Jurkat, Clone E6-1 (cell line): ENCODE data around the gene CARS1.

Experiments used
- DNase-seq: peaks from one replicate; pipeline ENCODE4 v3.0.0-alpha.2; 2011; ENCODE audit warnings: low read depth, low spot score
- H3K4me3 ChIP-seq: 2 replicates; pipeline ENCODE4 v1.5.1; 2011; ENCODE audit warnings: mild to moderate bottlenecking, low read length, control low read depth, moderate library complexity

Gene CARS1

DNA sequence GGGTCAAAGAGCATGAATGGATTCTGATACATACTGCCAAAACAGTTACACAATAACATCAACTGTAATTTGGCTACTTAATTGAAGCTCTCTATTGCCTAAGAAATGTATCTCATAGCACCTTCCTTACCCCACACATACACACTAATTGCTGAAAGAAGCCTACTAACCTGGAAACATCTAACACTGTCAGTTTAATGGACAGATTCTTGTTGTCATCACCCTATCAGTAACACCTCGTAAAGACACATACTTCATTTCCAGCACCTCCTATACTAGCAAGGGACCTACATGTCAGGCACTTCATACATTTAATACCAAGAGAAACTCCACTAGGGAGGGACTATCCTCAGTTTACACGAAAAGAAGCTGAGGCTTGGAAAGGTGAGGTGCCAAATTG, 75.0 kb downstream of the CARS1 start:
- H3K4me3 ChIP-seq, result no peak overlapping the region
- no peak for DNase-seq

DNA sequence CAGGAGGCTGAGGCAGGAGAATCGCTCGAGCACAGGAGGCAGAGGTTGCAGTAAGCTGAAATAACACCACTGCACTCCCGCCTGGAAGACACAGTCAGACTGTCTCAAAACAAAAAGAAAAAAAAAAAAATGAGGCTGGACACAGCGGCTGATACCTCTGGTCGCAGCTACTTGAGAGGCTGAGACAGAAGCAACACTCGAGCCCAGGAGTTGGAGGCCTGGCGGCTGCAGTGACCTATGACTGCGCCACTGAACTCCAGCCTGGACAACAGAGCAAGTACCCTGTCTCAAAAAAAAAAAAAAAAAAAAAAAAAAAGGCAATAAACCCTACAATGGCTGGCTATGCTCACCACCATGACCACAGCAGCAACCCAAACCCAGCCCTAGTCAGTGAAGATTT, 76.1 kb downstream of the CARS1 start:
- DNase-seq, result no peak
- H3K4me3 ChIP-seq, result no peak overlapping the region

DNA sequence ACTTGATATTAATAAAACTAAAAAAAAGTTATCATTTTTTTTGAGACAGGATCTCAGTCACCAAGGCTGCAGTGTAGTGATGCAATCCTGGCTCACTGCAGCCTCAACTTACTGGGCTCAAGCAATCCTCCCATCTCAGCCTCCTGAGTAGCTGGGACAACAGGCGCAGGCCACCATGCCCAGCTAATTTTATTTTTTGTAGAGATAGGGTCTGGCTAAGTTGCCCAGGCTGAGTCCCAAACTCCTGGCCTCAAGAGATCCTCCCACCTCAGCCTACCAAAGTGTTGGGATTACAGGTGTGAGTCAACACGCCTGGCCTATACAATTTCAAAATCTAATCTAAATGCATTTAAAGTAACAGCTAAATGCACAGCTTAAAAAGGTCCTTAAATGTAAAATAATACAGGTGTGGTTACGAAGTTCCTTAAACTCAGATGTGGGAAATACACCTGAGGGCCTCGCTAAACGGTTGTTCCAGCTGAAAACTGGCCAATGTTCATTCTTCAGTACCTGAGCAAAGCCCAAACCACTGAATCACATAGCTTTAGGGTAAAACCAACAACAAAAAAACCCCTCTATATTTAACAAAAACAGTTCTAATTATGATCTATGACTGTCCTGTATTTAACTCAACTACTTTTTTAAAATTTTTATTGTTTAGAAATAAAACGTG, 76.9 kb downstream of the CARS1 start:
- DNase-seq, result no peak
- H3K4me3 ChIP-seq, result no peak overlapping the region

DNA sequence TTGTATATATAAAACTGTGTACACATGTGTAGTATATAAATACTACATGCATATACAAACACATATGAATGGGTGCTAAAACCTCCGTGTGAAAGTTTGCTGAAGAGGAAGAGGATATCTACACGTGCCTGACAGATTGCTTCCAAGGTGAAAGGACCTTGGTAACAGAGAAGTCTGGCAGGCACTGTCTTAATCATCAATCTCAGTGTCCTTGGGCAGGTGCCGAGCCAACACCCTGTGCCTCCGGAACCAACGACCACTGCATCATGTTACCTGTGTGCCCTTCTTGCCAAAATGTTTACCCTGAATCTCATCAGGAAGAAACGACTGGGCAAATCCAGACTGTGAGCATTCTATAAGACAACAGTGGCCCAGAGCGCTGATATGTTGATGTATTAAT, 80.1 kb downstream of the CARS1 start:
- DNase-seq, result no peak
- H3K4me3 ChIP-seq, result no peak overlapping the region

DNA sequence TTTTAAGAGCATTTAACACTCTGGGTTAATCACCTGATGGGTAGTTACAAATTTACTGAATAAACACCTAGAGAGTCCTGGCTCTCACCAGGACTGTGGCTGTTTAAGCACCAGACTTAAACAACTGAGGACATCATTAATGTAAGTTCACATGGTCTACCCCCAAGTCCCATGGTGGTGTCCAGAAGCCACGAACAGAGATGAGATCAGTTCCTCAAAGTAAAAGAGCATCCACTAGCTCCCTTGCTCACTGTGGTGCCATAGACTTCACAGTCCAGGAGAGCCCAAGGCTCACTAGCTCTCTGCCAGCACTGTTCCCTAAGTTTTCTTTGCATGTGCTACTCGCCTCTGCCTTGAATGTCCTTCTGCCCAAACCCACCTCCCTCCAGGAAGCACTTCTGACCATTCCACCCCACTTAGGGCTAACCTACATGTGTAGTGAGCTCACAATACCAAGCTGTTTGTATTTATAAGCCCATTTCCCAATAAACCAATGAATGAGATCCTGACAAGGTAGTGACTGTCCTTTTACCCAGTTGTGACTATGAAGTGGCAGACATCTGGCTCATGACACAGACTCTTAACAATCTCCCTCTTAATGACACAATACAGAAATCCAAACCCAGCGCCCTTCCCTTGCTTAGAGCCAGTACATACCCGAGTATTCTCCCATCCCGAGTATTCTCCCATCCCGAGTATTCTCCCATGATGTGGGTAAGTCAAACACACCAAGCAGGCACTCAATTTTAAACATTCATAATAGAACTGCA, 80.7 kb downstream of the CARS1 start:
- DNase-seq, result no peak

DNA sequence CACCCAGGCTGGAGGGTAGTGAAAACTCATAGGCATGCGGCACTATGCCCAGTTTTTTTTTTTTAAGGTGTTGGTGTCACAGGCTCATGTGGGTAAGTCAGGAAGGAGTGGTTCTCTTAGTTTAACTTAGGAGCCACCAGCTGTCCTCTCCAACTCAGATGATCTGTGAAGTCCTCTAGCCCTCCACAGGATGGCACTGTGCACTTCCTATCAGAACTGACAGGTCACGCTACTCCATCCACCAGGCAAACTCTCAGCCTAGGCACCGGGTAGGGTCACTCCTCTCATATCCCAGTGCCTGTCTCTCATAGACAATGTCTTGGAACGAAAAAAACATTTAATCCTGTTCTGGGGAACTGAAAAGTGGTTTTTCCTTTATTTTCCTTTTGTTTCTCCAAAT, 81.6 kb downstream of the CARS1 start:
- no peak overlapping the region for H3K4me3 ChIP-seq
- DNase-seq, result peak; percentile 39

More for the DNA sequence above, 80.7 kb downstream of the CARS1 start:
- H3K4me3 ChIP-seq, result no peak overlapping the region

DNA sequence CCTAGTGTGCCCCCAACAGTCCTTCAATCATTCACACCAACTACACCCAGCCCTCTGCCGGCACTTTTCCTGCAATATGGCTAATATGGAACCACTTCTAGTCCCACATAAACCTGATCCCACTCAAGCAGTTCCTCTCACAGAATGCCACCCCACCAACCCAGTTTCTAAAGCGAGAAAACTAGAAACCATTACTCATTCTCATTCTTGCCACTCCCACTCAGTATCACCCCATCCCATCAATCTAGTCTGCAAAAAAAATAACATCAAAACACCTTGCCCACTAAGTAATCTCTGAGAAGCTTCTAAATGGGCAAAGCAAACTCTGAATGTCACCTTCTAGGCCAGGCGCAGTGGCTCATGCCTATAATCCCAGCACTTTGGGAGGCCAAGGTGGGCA, 83.0 kb downstream of the CARS1 start:
- H3K4me3 ChIP-seq, result no peak overlapping the region
- DNase-seq, result no peak

DNA sequence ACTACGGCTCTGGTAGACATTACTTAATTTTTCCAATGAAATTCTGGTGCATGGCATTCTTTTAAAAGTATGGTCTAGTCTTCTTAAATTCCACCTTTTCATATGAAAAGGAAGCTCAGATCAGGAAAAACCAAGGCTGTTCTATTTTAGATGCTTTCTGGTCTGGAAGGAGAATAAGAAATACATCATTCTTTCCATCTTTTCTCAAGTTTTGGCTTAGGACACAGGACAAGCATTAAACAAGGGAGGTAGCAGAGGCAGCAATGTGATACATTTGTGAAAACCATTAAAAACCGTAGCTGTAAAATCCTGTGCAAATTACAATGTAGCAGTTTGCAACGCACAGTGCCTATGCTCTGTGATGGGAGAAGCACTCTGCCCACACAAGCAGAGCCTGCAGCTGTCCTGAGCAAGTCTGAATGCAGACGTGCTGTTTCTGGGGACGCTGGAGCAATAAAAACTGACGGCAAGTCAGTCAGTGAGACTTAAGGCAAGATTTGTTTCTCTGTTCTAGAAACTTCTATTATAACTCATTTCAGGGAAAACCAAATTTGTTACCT, 88.8 kb downstream of the CARS1 start:
- no peak overlapping the region for H3K4me3 ChIP-seq
- DNase-seq, result no peak

DNA sequence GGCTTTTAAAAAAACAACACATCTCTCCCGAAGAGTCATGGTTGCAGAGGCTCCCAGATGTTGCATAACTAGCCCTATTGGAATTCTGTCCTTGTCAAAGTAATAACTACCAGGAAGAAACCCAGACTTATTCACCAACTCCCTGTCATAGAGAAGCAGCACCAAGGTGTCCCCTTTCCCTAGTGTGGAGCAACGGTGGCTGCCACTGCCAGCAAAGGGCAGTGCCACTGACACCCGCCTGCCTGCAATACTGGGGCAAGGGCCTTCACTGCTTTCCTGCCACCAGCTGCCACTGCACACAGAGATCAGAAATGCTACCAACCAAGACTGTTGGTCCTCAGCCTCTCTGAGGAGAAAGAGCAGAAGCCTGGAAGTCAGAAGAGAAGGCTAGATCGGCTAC, 92.4 kb downstream of the CARS1 start:
- no peak for DNase-seq
- no peak overlapping the region for H3K4me3 ChIP-seq

DNA sequence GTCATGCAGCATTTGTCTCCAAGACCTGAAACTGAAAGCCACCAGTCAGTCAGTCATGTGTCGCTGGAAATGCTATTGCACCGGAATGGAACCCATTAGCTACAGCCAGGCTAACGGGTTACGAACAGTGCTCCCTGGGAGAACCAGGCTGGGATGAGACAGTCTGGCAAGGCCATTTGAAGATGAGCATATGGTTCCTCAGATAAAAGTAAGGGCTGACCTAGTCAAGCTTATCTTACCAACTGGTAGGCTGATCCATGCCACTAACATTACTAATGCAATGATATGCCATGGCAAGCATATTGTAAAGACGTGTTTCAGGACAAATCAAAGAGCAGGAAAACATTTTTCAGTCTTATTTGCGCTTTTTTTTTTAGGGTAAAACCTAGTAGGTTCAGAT, 93.5 kb downstream of the CARS1 start:
- H3K4me3 ChIP-seq, result no peak overlapping the region
- no peak for DNase-seq

DNA sequence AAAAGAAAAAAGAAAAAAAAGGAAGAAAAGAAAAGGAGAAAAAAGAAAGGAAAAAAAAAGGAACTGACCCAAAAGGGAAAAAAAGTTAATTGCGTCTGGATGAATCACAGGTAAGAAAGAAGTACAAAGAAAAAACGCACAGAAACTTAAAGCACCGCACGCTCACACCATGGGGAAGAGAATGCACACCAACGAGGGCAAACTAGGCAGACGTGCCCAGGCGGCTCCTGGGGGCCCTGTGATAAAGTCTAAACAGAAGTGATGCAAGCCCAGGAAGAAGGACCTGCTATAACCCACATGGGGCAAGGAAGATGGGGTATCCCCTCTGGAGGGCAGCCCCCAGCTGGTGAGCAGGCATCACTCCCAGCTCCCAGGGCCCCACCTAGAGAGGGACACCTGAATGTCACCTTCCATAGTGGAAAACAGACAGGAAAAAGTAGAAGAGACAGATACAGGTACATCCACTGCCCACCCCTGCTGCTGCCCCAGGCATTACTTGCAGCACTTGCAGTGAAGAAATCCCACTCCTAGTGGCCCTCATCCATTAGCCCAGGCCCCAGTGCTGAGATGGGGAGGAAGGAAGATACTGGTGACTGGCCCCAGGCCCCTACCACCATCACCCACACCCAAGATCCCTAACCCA, 94.0 kb downstream of the CARS1 start:
- DNase-seq, result no peak
- no peak overlapping the region for H3K4me3 ChIP-seq

DNA sequence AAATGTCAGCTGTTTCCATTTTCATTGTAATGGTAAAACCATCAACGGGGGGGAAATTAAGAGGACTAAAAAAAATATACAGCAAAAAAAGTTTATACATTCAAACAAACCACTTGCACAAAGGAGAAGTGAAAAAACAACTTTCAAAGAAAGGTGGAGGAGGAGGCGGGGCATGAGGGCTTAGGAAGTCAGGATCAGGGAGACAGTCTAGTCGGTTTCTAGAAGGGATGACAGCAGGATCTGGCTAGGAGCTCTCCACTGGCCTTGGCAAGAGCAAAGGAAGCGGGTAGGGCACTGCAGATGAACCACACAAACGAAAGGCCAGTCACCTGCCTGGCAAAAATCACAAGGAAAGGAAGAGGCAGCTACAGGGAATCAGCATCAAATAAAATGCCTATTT, 96.1 kb downstream of the CARS1 start:
- no peak overlapping the region for H3K4me3 ChIP-seq
- no peak for DNase-seq

DNA sequence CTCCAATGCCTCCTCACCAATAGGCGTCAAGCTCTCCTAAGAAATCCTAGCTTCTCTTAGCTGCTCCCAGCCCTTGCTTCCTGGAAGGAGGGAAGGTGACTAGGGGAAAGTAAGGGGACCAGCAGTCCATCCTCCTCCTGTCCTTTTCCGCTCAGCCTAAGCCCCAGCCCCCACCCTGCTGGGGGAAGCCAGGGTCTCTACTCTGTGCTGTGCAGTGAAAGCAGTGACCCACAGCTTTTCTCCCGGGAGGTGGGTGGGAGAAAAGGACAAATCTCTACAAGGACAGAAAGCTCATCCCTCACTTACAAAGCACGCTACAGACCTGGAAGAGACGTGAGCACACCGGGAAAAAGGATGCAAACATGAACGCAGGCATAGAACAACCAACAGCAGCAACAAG, 97.1 kb downstream of the CARS1 start:
- no peak overlapping the region for H3K4me3 ChIP-seq
- no peak for DNase-seq

DNA sequence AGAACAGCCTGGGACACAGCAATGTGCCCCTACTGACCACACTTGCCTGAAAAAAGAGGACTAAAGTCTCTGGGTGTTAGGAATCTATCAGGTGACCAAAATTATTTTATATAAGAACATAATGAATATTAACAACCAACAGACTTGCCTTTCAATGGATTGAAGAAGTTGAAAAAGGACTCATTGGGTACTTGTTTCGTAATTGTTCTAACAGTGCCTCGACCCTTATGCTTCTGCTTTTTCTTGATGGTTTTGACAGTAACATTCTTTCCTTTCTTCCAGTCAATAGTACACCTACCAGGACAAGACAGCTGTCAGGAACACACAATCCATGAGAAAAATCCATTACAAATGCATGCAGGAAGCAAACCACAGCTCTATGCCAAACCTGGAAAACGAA, 99.0 kb downstream of the CARS1 start:
- no peak overlapping the region for H3K4me3 ChIP-seq
- DNase-seq, result no peak

DNA sequence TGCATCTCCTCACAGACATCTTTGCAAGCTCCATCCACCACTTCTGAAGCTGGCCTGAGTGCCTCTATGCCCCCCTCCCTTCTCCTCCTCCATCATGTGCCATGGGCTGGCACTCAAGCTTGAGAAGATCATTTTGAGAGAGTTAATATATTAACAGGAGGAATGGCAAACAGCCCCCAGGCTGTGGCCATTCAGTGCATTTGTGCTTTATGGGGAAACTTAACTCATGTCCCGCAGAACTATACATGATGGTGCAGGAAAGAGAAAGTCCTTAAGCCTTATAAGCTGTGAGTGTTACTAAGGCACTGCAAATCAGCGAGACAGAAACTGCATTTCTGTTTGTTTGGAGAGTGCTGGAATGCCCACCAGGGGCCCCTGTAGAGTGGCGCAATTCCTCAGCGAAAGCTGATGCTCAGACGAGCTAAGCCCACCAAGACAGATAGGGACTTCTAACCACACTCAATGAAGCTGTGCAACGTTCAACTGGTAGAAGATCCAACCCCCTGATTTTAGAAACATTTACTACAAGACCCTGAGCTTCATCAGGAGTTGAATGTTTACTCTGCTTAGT, 101.2 kb downstream of the CARS1 start:
- no peak for DNase-seq
- no peak overlapping the region for H3K4me3 ChIP-seq

DNA sequence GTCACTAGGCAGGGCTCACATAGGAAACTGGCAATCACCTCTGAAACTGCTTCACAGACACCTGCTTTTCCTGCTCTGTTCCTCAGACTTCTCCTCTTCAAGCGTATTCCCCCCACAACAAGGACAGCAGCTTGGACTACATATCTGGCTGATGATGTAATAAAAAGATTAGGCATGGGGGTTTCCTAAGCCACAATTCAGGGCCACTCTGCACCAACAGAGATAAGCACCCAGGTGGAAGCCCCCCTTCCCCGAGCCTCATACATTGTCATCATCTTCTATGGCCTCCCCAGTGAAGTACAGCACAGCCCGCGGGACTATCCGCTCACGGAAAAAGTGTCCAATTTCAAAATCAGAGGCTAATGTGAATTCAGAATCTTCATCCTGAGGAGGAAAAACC, 103.0 kb downstream of the CARS1 start:
- H3K4me3 ChIP-seq, result no peak overlapping the region
- no peak for DNase-seq

DNA sequence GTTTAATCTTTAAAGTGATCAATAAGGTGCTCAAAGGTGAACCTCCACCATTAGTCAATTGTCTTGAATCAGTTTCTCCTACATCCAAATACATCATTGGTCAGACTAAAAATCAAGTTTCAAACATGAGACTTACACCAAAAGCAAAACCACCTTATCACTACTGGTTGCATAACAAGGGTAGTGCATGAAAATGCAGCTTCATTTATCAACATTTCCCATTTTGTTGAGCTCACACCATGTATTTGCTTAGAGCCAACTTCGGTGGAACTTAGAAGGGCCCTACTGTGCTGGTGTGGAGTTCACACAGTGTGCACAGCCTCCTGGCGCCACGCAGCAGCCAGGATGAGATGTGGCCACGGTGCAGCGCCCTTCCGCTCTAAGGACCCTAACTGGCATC, 104.9 kb downstream of the CARS1 start:
- DNase-seq, result no peak
- H3K4me3 ChIP-seq, result no peak overlapping the region

DNA sequence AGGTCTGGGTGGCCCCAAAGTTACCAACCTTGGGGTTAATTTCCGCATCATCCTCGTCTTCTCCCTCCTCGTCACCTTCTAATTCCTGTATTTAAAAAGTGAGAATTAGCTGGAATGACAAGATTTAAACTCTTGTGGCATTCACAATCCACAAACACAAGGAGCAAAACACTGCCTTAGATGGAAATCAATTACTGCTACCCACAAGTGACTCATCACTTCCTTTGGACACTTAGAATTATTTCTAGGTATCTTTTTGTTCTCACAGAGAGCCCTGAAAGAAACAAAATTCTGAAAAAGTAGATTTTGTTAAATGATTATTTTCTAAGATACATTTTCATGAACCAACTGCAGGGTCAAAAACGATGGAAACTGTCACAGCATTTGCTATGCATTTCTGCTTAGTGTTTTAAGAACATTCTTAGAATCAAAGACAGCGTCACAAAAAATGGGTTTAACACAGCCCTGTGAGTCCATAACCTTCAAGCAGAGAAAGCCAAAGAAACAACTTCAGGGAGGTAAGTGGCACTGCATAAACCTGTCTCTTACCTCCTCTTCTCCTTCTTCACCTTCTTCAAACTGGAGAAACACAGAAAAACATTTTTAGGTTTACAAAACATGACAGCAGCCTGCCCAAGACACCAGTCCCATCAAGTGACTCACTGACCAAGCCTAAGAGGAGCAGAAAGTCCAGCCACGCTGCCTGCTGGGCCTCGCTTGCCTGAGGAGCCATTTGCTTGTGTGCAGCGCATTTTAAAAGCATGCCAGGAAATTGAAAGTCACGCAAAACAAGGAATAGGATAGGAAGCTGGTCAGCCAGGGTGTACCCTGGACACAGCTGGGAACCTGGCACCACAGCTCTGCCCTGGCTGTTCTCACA, 105.8 kb downstream of the CARS1 start:
- no peak for DNase-seq
- H3K4me3 ChIP-seq, result no peak overlapping the region
